Activated gamma-delta T cell treated with Interleukin-2 at 50 U/mL for 16 hours (primary cell): Measurements from ENCODE around the gene SMURF2.

Experiments used
- DNase-seq: peaks from one replicate; pipeline ENCODE4 v3.0.0-alpha.2; 2020

Gene SMURF2

GRCh38 chr17:64500487-64500859 is 161.6 kb downstream of the SMURF2 start:
- DNase-seq: no peak

- no peak for DNase-seq
Observed at GRCh38 chr17:64499805-64500486, 162.2 kb downstream of the SMURF2 start.

- no peak for DNase-seq
Observed at GRCh38 chr17:64498308-64499203, 163.6 kb downstream of the SMURF2 start.

- no peak for DNase-seq
Observed at GRCh38 chr17:64497565-64498035, 164.5 kb downstream of the SMURF2 start.

- DNase-seq: peak; percentile 96
Observed at GRCh38 chr17:64496786-64497564, 165.1 kb downstream of the SMURF2 start, which contains the start of gene POLG2. TSS of gene POLG2 (minus strand) at chr17:64497054. CDS start at chr17:64496968, 86 bp downstream.

DNA sequence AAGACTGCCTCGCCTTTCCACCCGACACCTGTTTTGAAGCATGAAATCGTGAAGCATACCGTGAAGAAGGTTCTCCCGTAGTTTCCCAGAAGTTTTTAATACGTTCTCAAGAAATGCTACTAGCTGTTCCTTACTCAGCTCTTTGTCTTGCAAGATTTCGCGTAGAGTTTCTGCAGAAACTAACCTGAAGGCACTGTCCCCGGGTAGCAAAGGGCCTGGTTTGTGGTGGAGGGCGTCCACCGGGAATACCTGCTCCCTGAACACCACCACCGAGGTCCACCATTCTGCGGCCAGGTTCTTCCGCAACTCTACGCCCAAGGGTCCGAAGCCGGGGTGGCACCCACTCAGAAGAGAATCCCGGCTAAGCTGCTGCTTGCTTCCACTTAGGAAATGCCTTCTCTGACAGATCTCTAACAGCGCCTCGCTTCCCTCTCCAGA is 165.7 kb downstream of the SMURF2 start:
- DNase-seq: no peak
